Measurements from ENCODE around the gene ANKRD12. TPM values are rescaled to one million over a fixed set of nuclear protein-coding genes. Genes with fewer than 3 reads are reported as not detected.

The ANKRD12 gene
- total and polyA plus RNA-seq, 9 donors = 12.7 to 68.8 (median 16.9) TPM

DNA sequence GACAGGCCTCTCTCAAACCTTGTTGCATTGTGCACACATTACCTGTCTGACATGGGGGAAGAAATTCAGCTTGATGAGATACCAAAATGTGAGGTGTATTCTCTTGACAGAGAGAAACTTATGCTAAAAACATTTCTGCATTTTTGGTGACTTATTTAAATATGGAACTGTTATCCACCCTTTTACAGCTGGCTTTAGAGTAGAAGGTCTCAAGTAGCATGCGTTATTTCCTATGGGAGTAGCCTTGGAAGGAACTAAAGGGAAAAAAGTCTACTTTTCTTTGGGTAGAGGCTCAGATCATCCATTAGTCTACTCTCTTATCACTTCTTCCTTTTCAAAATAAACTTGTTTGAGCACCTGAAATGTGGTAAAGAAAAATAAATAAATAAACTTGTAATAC, 141.4 kb downstream of the ANKRD12 start:
- peaks cover 15% of the 10 kb centered on the region for H3K36me3 ChIP-seq (ENCODE audit: control insufficient read depth, insufficient read depth, low read length)
- H3K9me3 ChIP-seq (replicated peaks; ENCODE audit: control insufficient read depth, low read depth, low read length) = no peaks in the 10 kb centered on the region
- WGBS (ENCODE audit: insufficient coverage) = no CpG with 5 or more reads among the region's 1 CpG

DNA sequence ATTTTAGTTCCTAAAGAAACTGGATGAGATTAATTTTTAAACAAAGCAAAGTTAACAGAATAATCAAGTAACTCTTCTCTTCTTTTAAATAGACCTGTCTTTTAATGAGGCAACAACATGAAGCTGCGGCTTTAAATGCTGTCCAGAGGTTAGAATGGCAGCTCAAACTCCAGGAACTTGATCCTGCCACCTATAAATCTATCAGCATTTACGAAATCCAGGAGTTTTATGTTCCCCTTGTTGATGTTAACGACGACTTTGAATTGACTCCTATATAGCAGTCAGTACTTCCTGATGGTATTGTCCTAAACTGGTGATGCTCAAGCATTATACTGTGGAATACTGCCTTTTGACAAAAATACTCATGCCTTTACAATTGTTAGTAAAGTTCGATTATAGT, 144.3 kb downstream of the ANKRD12 start:
- no peak overlapping the region for H3K27ac ChIP-seq (ENCODE audit: low read length)
- no peaks in the 10 kb centered on the region for H3K27me3 ChIP-seq (ENCODE audit: control insufficient read depth, insufficient read depth, low read length)
- no peak overlapping the region for H3K4me3 ChIP-seq (ENCODE audit: low read length)
- no peaks in the 10 kb centered on the region for H3K4me1 ChIP-seq (ENCODE audit: control insufficient read depth, insufficient read depth, low read length)
- DNase-seq = no peak
- 20% methylated on average over 2 of the region's 5 CpGs for WGBS (ENCODE audit: insufficient coverage)
- H3K36me3 ChIP-seq (ENCODE audit: control insufficient read depth, insufficient read depth, low read length) = peaks cover 11% of the 10 kb centered on the region
- no peaks in the 10 kb centered on the region for H3K9me3 ChIP-seq (replicated peaks; ENCODE audit: control insufficient read depth, low read depth, low read length)

More for the DNA sequence above, 141.4 kb downstream of the ANKRD12 start:
- Histone ChIP-seq H3K4me3 (ENCODE audit: low read length) (no peak overlapping the region), H3K27me3 (ENCODE audit: control insufficient read depth, insufficient read depth, low read length) (no peaks in the 10 kb centered on the region), H3K4me1 (ENCODE audit: control insufficient read depth, insufficient read depth, low read length) (no peaks in the 10 kb centered on the region), H3K27ac (ENCODE audit: low read length) (no peak overlapping the region)
- peak; percentile 25 for DNase-seq

DNA sequence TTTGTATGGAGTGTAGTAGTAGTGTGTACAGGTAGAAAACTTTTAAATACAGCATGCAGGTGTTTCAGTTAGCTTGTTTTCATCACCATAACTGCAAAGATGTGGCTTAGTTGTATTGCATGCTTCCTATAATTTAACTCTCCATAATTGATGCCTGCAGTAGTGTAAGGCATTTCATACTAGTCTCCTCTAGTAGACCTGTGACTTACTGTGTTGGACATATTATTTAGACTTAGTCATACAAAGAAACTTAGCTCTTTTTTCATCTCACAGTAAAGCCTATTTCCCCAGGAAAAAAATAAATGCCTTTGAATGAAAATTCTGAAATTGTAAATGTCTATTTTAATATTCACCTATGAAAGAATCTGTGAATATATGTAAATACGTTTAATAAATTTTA, 145.2 kb downstream of the ANKRD12 start:
- H3K27me3 ChIP-seq (ENCODE audit: control insufficient read depth, insufficient read depth, low read length) = no peaks in the 10 kb centered on the region
- no peak overlapping the region for H3K4me3 ChIP-seq (ENCODE audit: low read length)
- no peak overlapping the region for H3K27ac ChIP-seq (ENCODE audit: low read length)
- H3K9me3 ChIP-seq (replicated peaks; ENCODE audit: control insufficient read depth, low read depth, low read length) = no peaks in the 10 kb centered on the region
- peaks cover 7% of the 10 kb centered on the region for H3K36me3 ChIP-seq (ENCODE audit: control insufficient read depth, insufficient read depth, low read length)
- WGBS (ENCODE audit: insufficient coverage) = no CpG with 5 or more reads among the region's 1 CpG
- DNase-seq = no peak
- H3K4me1 ChIP-seq (ENCODE audit: control insufficient read depth, insufficient read depth, low read length) = no peaks in the 10 kb centered on the region

DNA sequence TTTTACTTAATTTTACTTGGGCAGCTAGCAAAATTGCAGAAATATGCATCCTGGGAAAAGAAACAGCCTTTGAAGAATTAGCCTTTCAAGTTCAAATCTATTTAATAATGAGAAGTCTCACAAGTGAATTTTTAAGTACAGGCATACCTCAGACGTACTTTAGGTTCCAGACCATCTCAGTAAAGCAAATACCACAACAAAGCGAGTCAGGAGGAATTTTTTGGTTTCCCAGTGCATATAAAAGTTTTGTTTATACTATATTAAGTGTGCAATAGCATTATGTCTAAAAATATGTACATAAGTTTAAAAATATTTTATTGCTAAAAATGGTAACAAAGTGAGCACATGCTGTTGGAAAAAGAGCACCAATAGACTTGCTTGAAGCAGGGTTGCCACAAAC, 147.2 kb downstream of the ANKRD12 start:
- no CpG with 5 or more reads among the region's 2 CpGs for WGBS (ENCODE audit: insufficient coverage)
- no peak overlapping the region for H3K4me3 ChIP-seq (ENCODE audit: low read length)
- no peaks in the 10 kb centered on the region for H3K4me1 ChIP-seq (ENCODE audit: control insufficient read depth, insufficient read depth, low read length)
- H3K27ac ChIP-seq (ENCODE audit: low read length) = no peak overlapping the region
- peaks cover 4% of the 10 kb centered on the region for H3K36me3 ChIP-seq (ENCODE audit: control insufficient read depth, insufficient read depth, low read length)
- no peaks in the 10 kb centered on the region for H3K27me3 ChIP-seq (ENCODE audit: control insufficient read depth, insufficient read depth, low read length)
- no peak for DNase-seq
- no peaks in the 10 kb centered on the region for H3K9me3 ChIP-seq (replicated peaks; ENCODE audit: control insufficient read depth, low read depth, low read length)

- no peaks in the 10 kb centered on the region for H3K27me3 ChIP-seq (ENCODE audit: control insufficient read depth, insufficient read depth, low read length)
- H3K4me1 ChIP-seq (ENCODE audit: control insufficient read depth, insufficient read depth, low read length) = no peaks in the 10 kb centered on the region
- no peak overlapping the region for H3K4me3 ChIP-seq (ENCODE audit: low read length)
- H3K36me3 ChIP-seq (ENCODE audit: control insufficient read depth, insufficient read depth, low read length) = no peaks in the 10 kb centered on the region
- DNase-seq = no peak
- H3K27ac ChIP-seq (ENCODE audit: low read length) = no peak overlapping the region
- no peaks in the 10 kb centered on the region for H3K9me3 ChIP-seq (replicated peaks; ENCODE audit: control insufficient read depth, low read depth, low read length)
- 100% methylated on average over 1 of the region's 2 CpGs for WGBS (ENCODE audit: insufficient coverage)
These were observed 149.0 kb downstream of the ANKRD12 start for GRCh38 chr18:9285604-9286003.

DNA sequence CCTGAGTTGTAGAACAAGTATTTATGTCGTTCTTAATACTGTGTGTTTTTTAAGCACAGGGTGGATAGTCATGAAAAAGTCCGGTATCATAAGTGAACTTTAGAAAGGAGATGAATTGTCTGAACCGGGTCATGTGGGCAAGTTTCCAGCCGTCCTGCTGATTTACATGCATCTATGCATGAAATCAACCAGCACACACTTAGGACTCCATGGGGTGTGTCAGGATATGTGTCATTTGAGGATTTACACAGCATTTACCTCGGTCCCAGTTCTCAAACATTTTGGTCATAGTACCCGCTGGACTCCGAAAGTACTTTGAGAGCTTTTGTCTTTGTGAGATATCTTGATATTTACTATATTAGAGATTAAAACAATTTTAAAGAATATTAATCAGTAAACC, 150.5 kb downstream of the ANKRD12 start:
- H3K4me1 ChIP-seq (ENCODE audit: control insufficient read depth, insufficient read depth, low read length) = no peaks in the 10 kb centered on the region
- no peak for DNase-seq
- no peak overlapping the region for H3K4me3 ChIP-seq (ENCODE audit: low read length)
- no peaks in the 10 kb centered on the region for H3K36me3 ChIP-seq (ENCODE audit: control insufficient read depth, insufficient read depth, low read length)
- no peaks in the 10 kb centered on the region for H3K27me3 ChIP-seq (ENCODE audit: control insufficient read depth, insufficient read depth, low read length)
- H3K9me3 ChIP-seq (replicated peaks; ENCODE audit: control insufficient read depth, low read depth, low read length) = no peaks in the 10 kb centered on the region
- H3K27ac ChIP-seq (ENCODE audit: low read length) = no peak overlapping the region
- 50% methylated on average over 1 of the region's 7 CpGs for WGBS (ENCODE audit: insufficient coverage)

GRCh38 chr18:9289698-9290097, 153.1 kb downstream of the ANKRD12 start:
- Histone ChIP-seq H3K27ac (ENCODE audit: low read length) (no peak overlapping the region), H3K9me3 (replicated peaks; ENCODE audit: control insufficient read depth, low read depth, low read length) (peaks cover 4% of the 10 kb centered on the region), H3K36me3 (ENCODE audit: control insufficient read depth, insufficient read depth, low read length) (no peaks in the 10 kb centered on the region), H3K4me3 (ENCODE audit: low read length) (no peak overlapping the region), H3K27me3 (ENCODE audit: control insufficient read depth, insufficient read depth, low read length) (no peaks in the 10 kb centered on the region), H3K4me1 (ENCODE audit: control insufficient read depth, insufficient read depth, low read length) (no peaks in the 10 kb centered on the region)
- DNase-seq = no peak

GRCh38 chr18:9290156-9290555, 153.6 kb downstream of the ANKRD12 start:
- DNase-seq = no peak
- Histone ChIP-seq H3K4me1 (ENCODE audit: control insufficient read depth, insufficient read depth, low read length) (no peaks in the 10 kb centered on the region), H3K27me3 (ENCODE audit: control insufficient read depth, insufficient read depth, low read length) (no peaks in the 10 kb centered on the region), H3K4me3 (ENCODE audit: low read length) (no peak overlapping the region), H3K36me3 (ENCODE audit: control insufficient read depth, insufficient read depth, low read length) (no peaks in the 10 kb centered on the region), H3K27ac (ENCODE audit: low read length) (no peak overlapping the region), H3K9me3 (replicated peaks; ENCODE audit: control insufficient read depth, low read depth, low read length) (peaks cover 4% of the 10 kb centered on the region)

DNA sequence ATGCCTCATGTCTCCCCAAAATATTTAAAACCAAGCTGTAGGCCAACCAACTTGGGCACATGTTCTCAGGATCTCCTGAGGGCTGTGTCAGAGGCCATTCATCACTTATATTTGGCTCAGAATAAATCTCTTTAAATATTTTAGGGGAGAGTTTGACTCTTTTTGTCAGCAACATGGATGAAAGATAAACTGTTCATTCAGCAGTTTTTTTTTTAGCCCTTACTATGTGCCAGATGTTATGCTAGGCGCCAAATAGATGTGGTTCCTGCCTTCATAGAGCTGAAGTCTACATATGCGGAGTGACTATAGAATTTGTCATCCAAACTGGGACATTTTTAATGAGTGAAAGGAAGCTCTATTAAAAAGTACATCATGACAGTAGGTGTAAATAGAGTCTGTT, 155.5 kb downstream of the ANKRD12 start:
- Histone ChIP-seq H3K27me3 (ENCODE audit: control insufficient read depth, insufficient read depth, low read length) (no peaks in the 10 kb centered on the region), H3K4me3 (ENCODE audit: low read length) (no peak overlapping the region), H3K36me3 (ENCODE audit: control insufficient read depth, insufficient read depth, low read length) (no peaks in the 10 kb centered on the region), H3K9me3 (replicated peaks; ENCODE audit: control insufficient read depth, low read depth, low read length) (peaks cover 8% of the 10 kb centered on the region), H3K27ac (ENCODE audit: low read length) (no peak overlapping the region), H3K4me1 (ENCODE audit: control insufficient read depth, insufficient read depth, low read length) (no peaks in the 10 kb centered on the region)
- WGBS (ENCODE audit: insufficient coverage) = no CpG with 5 or more reads among the region's 2 CpGs
- no peak for DNase-seq

DNA sequence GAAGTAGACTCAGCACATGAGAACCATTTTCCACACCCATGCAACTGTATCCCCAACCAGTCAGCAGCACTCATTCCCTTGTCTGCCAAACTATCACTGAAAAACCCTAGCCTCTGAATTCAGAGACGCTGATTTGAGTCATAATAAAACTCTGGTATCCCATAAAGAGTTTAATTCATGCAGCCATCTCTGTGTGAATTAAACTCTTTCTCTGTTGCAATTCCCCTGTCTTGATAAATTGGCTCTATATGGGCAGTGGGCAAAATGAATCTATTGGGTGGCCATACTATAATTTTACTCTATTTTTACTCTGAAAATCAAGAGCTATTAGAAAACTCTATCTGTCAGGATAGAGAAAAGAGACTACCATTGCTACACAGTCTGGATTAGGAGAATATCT, 157.4 kb downstream of the ANKRD12 start:
- Histone ChIP-seq H3K27me3 (ENCODE audit: control insufficient read depth, insufficient read depth, low read length) (no peaks in the 10 kb centered on the region), H3K27ac (ENCODE audit: low read length) (no peak overlapping the region), H3K9me3 (replicated peaks; ENCODE audit: control insufficient read depth, low read depth, low read length) (peaks cover 10% of the 10 kb centered on the region), H3K4me1 (ENCODE audit: control insufficient read depth, insufficient read depth, low read length) (no peaks in the 10 kb centered on the region), H3K4me3 (ENCODE audit: low read length) (no peak overlapping the region), H3K36me3 (ENCODE audit: control insufficient read depth, insufficient read depth, low read length) (no peaks in the 10 kb centered on the region)
- DNase-seq = no peak
- WGBS (ENCODE audit: insufficient coverage) = no CpG with 5 or more reads among the region's 1 CpG

- Histone ChIP-seq H3K4me1 (ENCODE audit: control insufficient read depth, insufficient read depth, low read length) (no peaks in the 10 kb centered on the region), H3K27me3 (ENCODE audit: control insufficient read depth, insufficient read depth, low read length) (no peaks in the 10 kb centered on the region), H3K36me3 (ENCODE audit: control insufficient read depth, insufficient read depth, low read length) (no peaks in the 10 kb centered on the region), H3K27ac (ENCODE audit: low read length) (no peak overlapping the region), H3K4me3 (ENCODE audit: low read length) (no peak overlapping the region), H3K9me3 (replicated peaks; ENCODE audit: control insufficient read depth, low read depth, low read length) (peaks cover 10% of the 10 kb centered on the region)
- no peak for DNase-seq
- WGBS (ENCODE audit: insufficient coverage) = 94% methylated on average over 12 of the region's 15 CpGs
These were observed 159.8 kb downstream of the ANKRD12 start for GRCh38 chr18:9296233-9297006.

Data from muscle of leg (tissue), 11 donors.